ELR (cell line): ENCODE measurements around the gene SPOP.

Experiments
- DNase-seq: peaks from one replicate; pipeline ENCODE4 v3.0.0-alpha.2; 2015; ENCODE audit warnings: low read depth

SPOP gene

GRCh38 chr17:49549691-49550678 is 127.9 kb downstream of the SPOP start:
- DNase-seq: no peak

DNA sequence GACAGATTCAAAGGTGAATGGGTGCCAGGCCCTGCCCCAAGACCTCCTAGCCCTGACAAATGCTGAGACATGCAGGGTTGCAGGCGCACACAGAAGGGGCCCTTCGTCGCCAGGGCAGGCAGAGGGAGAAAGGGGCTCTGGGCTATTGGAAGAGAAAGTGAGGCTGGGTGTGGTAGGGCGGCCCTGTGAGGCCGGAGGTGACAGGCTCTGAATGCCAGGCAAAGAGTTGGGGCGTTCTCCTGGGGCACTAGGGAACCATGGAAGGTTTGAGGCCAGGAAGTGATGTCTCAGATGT is 128.6 kb downstream of the SPOP start:
- DNase-seq: no peak
